GM23338 (cell line): ENCODE results near the gene PRDM2.

Experiments used
- CREB1 ChIP-seq: fragments of 250-450 bp; sonication (Bioruptor Pico); IDR thresholded peaks from 2 replicates; pipeline ENCODE4 v1.5.0; 2020; ENCODE audit warnings: low read depth, mild to moderate bottlenecking, moderate library complexity
- CTCF ChIP-seq, 2 experiments: fragments of 200-600 bp in 1 of 2; sonication (generic) in 1 of 2; conservative IDR thresholded peaks; 2 replicates each; pipeline versions ENCODE4 v1.5.1 to v1.6.1; 2016 to 2017; ENCODE audit warnings: antibody characterized with exemption in 2 of 2, low read depth in 2 of 2, mild to moderate bottlenecking in 2 of 2, moderate library complexity in 1 of 2
- EZH2 ChIP-seq: fragments of 200-600 bp; sonication (generic); IDR thresholded peaks from one replicate; pipeline ENCODE4 v1.8.0; 2017; ENCODE audit warnings: antibody characterized with exemption, mild to moderate bottlenecking, low read depth; ENCODE audit not compliant: unreplicated experiment
- EZH2phosphoT487 ChIP-seq: fragments of 200-600 bp; sonication (generic); IDR thresholded peaks from one replicate; pipeline ENCODE4 v1.8.1; 2018; ENCODE audit warnings: antibody characterized with exemption; ENCODE audit not compliant: unreplicated experiment
- JUNB ChIP-seq: IDR thresholded peaks from one replicate; pipeline ENCODE4 v1.6.1; 2016; ENCODE audit warnings: antibody characterized with exemption; ENCODE audit not compliant: unreplicated experiment
- POLR2AphosphoS5 ChIP-seq: IDR thresholded peaks from 2 replicates; pipeline ENCODE4 v1.6.1; 2016; ENCODE audit warnings: antibody characterized with exemption, low read depth
- REST ChIP-seq: IDR thresholded peaks from one replicate; pipeline ENCODE4 v1.6.1; 2018; ENCODE audit warnings: antibody characterized with exemption; ENCODE audit not compliant: unreplicated experiment
- ZNF114 ChIP-seq: fragments of 250-450 bp; sonication (Bioruptor Pico); IDR thresholded peaks from 2 replicates; pipeline ENCODE4 v1.5.0; 2020; ENCODE audit warnings: mild to moderate bottlenecking, moderate library complexity
- ZNF331 ChIP-seq: fragments of 250-450 bp; sonication (Bioruptor Pico); IDR thresholded peaks from 2 replicates; pipeline ENCODE4 v1.5.0; 2020; ENCODE audit warnings: low read depth, mild to moderate bottlenecking, moderate library complexity
- ZNF462 ChIP-seq: fragments of 250-450 bp; sonication (Bioruptor Pico); IDR thresholded peaks from 2 replicates; pipeline ENCODE4 v1.5.0; 2020; ENCODE audit warnings: mild to moderate bottlenecking, moderate library complexity

DNA sequence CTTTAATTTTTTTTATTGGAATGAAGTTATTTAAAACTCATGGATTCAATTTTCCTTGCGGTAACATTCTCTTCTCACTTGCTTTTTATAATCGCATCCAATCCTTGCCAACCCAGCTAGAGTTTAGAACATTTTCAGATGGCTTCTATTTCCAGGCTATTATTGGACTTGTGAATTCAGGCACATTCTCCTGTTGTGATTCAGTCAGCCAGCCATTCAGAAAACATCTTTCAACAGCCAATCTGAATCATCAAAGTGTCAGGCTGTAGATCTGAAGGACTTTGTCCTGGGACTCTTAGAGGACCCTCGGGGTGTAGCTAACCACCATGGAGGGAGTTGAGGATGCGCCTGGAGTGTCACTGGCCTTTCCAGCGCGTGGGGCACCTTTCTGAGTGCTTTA lies 92.4 kb downstream of the PRDM2 start:
- TF ChIP-seq CTCF (conservative IDR thresholded peaks at IDR 0.05; ENCODE audit: low read depth in 2 of 2) (no peak), EZH2 (no peak), JUNB (no peak), POLR2AphosphoS5 (no peak), REST (no peak), EZH2phosphoT487 (no peak), CREB1 (CRISPR knock-in tag) (no peak), ZNF462 (CRISPR knock-in tag) (no peak), ZNF331 (CRISPR knock-in tag) (no peak), ZNF114 (no peak)
